ENCODE measurements around the gene HOXC5.
A peak's percentile ranks its signal among the peaks of the same experiment; 100 is the strongest.

HOXC5 gene

GRCh38 chr12:54008260-54008552 lies 24.6 kb upstream of the HOXC5 start:
- no peak overlapping the region for H3K27ac Mint-ChIP-seq

GRCh38 chr12:54009171-54010052 lies 23.4 kb upstream of the HOXC5 start:
- DNase-seq (ENCODE audit: low spot score in 2 of 2), result no peak
- no peaks in the 10 kb centered on the region for H3K9me3 Mint-ChIP-seq
- H3K36me3 Mint-ChIP-seq, result no peaks in the 10 kb centered on the region
- H3K27me3 Mint-ChIP-seq, result peaks cover 44% of the 10 kb centered on the region
- peak overlapping the region; percentile 73 for H3K27ac Mint-ChIP-seq
- no peak for ATAC-seq (ENCODE audit: low read depth)
- H3K4me3 Mint-ChIP-seq, result peak overlapping the region; percentile 59
- peaks cover 17% of the 10 kb centered on the region for H3K4me1 Mint-ChIP-seq

More at GRCh38 chr12:54008260-54008552, 24.6 kb upstream of the HOXC5 start:
- H3K4me1 Mint-ChIP-seq, result peaks cover 17% of the 10 kb centered on the region
- H3K27me3 Mint-ChIP-seq, result peaks cover 46% of the 10 kb centered on the region
- peak overlapping the region; percentile 25 for H3K4me3 Mint-ChIP-seq
- H3K9me3 Mint-ChIP-seq, result no peaks in the 10 kb centered on the region
- no peak for ATAC-seq (ENCODE audit: low read depth)
- no peak for DNase-seq (ENCODE audit: low spot score in 2 of 2)
- H3K36me3 Mint-ChIP-seq, result no peaks in the 10 kb centered on the region

GRCh38 chr12:54010053-54010971 lies 22.5 kb upstream of the HOXC5 start:
- DNase-seq (ENCODE audit: low spot score in 2 of 2) (no peak), ATAC-seq (ENCODE audit: low read depth) (no peak)
- H3K9me3 Mint-ChIP-seq, result no peaks in the 10 kb centered on the region
- H3K27ac Mint-ChIP-seq, result peak overlapping the region; percentile 73
- no peaks in the 10 kb centered on the region for H3K36me3 Mint-ChIP-seq
- no peak overlapping the region for H3K4me3 Mint-ChIP-seq
- H3K27me3 Mint-ChIP-seq, result peaks cover 41% of the 10 kb centered on the region
- peaks cover 17% of the 10 kb centered on the region for H3K4me1 Mint-ChIP-seq

GRCh38 chr12:54010972-54011664 lies 21.7 kb upstream of the HOXC5 start:
- no peak for ATAC-seq (ENCODE audit: low read depth)
- peaks cover 39% of the 10 kb centered on the region for H3K27me3 Mint-ChIP-seq
- H3K4me3 Mint-ChIP-seq, result no peak overlapping the region
- no peak overlapping the region for H3K27ac Mint-ChIP-seq
- peaks cover 16% of the 10 kb centered on the region for H3K4me1 Mint-ChIP-seq
- no peaks in the 10 kb centered on the region for H3K9me3 Mint-ChIP-seq
- no peaks in the 10 kb centered on the region for H3K36me3 Mint-ChIP-seq
- DNase-seq (ENCODE audit: low spot score in 2 of 2), result no peak

- Mint-ChIP-seq H3K36me3 (no peaks in the 10 kb centered on the region), H3K4me1 (peaks cover 12% of the 10 kb centered on the region), H3K4me3 (no peak overlapping the region), H3K9me3 (no peaks in the 10 kb centered on the region), H3K27me3 (peaks cover 35% of the 10 kb centered on the region), H3K27ac (no peak overlapping the region)
- no peak for ATAC-seq (ENCODE audit: low read depth)
- DNase-seq (ENCODE audit: low spot score in 2 of 2), result no peak
Observed at GRCh38 chr12:54011665-54012532, 21.0 kb upstream of the HOXC5 start.

GRCh38 chr12:54012631-54013409 lies 20.0 kb upstream of the HOXC5 start:
- H3K4me1 Mint-ChIP-seq, result peaks cover 20% of the 10 kb centered on the region
- H3K27me3 Mint-ChIP-seq, result peaks cover 38% of the 10 kb centered on the region
- no peak overlapping the region for H3K4me3 Mint-ChIP-seq
- H3K27ac Mint-ChIP-seq, result no peak overlapping the region
- DNase-seq (ENCODE audit: low spot score in 2 of 2) (no peak), ATAC-seq (ENCODE audit: low read depth) (no peak)
- H3K36me3 Mint-ChIP-seq, result peaks cover 2% of the 10 kb centered on the region
- H3K9me3 Mint-ChIP-seq, result peaks cover 1% of the 10 kb centered on the region

- DNase-seq (ENCODE audit: low spot score in 2 of 2) (no peak), ATAC-seq (ENCODE audit: low read depth) (no peak)
- Mint-ChIP-seq H3K27me3 (peaks cover 34% of the 10 kb centered on the region), H3K4me1 (peaks cover 21% of the 10 kb centered on the region), H3K9me3 (peaks cover 1% of the 10 kb centered on the region), H3K36me3 (peaks cover 2% of the 10 kb centered on the region), H3K4me3 (no peak overlapping the region), H3K27ac (peak overlapping the region; percentile 68)
Observed at GRCh38 chr12:54014377-54015017, 18.4 kb upstream of the HOXC5 start.

- no peak for ATAC-seq (ENCODE audit: low read depth)
- Mint-ChIP-seq H3K36me3 (peaks cover 2% of the 10 kb centered on the region), H3K4me3 (no peak overlapping the region)
Observed at GRCh38 chr12:54015018-54015931, 17.6 kb upstream of the HOXC5 start.

GRCh38 chr12:54016051-54016450 lies 16.8 kb upstream of the HOXC5 start:
- peaks cover 2% of the 10 kb centered on the region for H3K36me3 Mint-ChIP-seq
- peaks cover 1% of the 10 kb centered on the region for H3K9me3 Mint-ChIP-seq
- H3K4me3 Mint-ChIP-seq, result no peak overlapping the region
- H3K27me3 Mint-ChIP-seq, result peaks cover 26% of the 10 kb centered on the region
- H3K27ac Mint-ChIP-seq, result no peak overlapping the region
- no peak for ATAC-seq (ENCODE audit: low read depth)
- no peak for DNase-seq (ENCODE audit: low spot score in 2 of 2)
- peaks cover 21% of the 10 kb centered on the region for H3K4me1 Mint-ChIP-seq

More at GRCh38 chr12:54015018-54015931, 17.6 kb upstream of the HOXC5 start:
- Mint-ChIP-seq H3K27ac (peak overlapping the region; percentile 68), H3K27me3 (peaks cover 29% of the 10 kb centered on the region), H3K9me3 (peaks cover 1% of the 10 kb centered on the region), H3K4me1 (peaks cover 22% of the 10 kb centered on the region)
- no peak for DNase-seq (ENCODE audit: low spot score in 2 of 2)

- ATAC-seq (ENCODE audit: low read depth) (no peak), DNase-seq (ENCODE audit: low spot score in 2 of 2) (no peak)
- no peak overlapping the region for H3K4me3 Mint-ChIP-seq
- H3K27me3 Mint-ChIP-seq, result peaks cover 23% of the 10 kb centered on the region
- peaks cover 2% of the 10 kb centered on the region for H3K36me3 Mint-ChIP-seq
- H3K27ac Mint-ChIP-seq, result no peak overlapping the region
- peaks cover 17% of the 10 kb centered on the region for H3K4me1 Mint-ChIP-seq
- peaks cover 1% of the 10 kb centered on the region for H3K9me3 Mint-ChIP-seq
Observed at GRCh38 chr12:54016478-54016964, 16.3 kb upstream of the HOXC5 start.

- peaks cover 22% of the 10 kb centered on the region for H3K27me3 Mint-ChIP-seq
- peak overlapping the region; percentile 85 for H3K27ac Mint-ChIP-seq
- H3K36me3 Mint-ChIP-seq, result peaks cover 2% of the 10 kb centered on the region
- H3K4me3 Mint-ChIP-seq, result peak overlapping the region; percentile 86
- DNase-seq (ENCODE audit: low spot score in 2 of 2) (no peak), ATAC-seq (ENCODE audit: low read depth) (peak; percentile 34)
- peaks cover 1% of the 10 kb centered on the region for H3K9me3 Mint-ChIP-seq
- H3K4me1 Mint-ChIP-seq, result peaks cover 19% of the 10 kb centered on the region
Observed at GRCh38 chr12:54017027-54017788, 15.6 kb upstream of the HOXC5 start.

Data from memory B cell (primary cell).